Activated effector memory CD4-positive, alpha-beta T cell treated with Interleukin-2 at 50 U/mL for 16 hours (primary cell): ENCODE data around the gene SCAMP3.
"Not testable (repeated sequence)": the region's sequence is repeated elsewhere in the genome, so short reads cannot be mapped to it uniquely, and the experiment has no call there.

ENCODE experiments used
- DNase-seq: peaks from one replicate; pipeline ENCODE4 v3.0.0-alpha.2; 2020

SCAMP3 gene

DNA sequence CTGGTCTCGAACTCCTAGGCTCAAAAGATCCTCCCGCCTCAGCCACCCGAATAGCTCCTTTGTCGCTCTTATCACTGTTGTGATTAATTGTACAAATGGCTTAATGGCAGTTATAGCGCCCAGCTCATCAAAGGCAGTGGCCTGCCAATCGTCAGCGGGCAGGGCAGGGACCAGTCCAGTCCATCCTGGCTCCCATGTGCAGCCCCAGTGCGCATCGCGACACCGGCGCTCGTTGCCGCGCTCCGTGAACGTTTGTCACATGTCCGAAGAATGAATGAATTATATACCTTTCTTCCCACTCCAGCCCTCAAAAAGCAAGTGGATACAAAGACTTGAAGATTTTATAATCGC lies 35.3 kb downstream of the SCAMP3 start:
- no peak for DNase-seq

DNA sequence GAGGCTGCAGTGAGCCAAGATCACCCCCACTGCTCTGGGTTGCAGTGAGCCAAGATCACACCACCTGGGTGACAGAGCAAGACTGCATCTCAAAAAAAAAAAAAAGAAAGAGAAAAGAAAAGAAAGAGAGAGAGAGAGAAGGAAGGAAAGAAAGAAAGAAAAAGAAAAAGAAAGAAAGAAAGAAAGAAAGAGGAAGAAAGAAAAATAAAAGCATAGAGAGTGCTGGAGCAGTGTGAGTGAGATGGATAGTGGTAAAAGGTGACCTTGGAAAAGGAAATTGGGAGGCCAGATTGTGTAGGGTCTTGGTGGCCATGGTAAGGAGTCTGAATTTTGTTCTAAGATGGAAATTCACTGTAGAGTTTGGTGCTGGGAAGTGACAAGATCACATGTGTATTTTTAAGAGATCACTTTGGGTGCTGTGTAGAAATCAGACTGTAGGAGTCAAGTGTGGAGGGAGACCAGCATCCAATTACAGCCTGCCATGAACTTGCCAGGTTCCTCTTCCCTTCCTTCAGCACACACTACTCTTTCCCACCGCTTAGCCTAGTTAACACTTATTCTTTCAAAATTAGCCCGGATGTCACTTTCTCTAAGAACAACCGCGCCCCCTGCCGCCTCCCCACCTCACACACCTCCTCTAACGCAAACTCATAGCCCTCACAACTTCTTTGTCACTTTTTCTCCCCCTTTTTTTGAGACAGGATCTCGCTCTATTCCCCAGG lies 35.8 kb downstream of the SCAMP3 start:
- DNase-seq = peak; percentile 76

DNA sequence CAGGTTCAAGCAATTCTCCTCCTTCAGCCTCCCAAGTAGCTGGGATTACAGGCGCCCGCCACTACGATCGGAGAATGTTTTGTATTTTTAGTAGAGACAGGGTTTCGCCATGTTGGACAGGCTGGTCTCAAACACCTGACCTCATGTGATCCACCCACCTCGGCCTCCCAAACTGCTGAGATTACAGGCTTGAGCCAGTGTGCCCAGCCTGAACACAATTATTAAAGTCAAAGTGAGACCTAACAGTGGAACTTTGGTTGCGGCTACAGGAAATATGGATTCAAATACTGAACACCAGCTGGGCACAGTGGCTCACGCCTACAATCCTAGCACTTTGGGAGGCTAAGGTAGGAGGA lies 36.8 kb downstream of the SCAMP3 start:
- not testable (repeated sequence) for DNase-seq

DNA sequence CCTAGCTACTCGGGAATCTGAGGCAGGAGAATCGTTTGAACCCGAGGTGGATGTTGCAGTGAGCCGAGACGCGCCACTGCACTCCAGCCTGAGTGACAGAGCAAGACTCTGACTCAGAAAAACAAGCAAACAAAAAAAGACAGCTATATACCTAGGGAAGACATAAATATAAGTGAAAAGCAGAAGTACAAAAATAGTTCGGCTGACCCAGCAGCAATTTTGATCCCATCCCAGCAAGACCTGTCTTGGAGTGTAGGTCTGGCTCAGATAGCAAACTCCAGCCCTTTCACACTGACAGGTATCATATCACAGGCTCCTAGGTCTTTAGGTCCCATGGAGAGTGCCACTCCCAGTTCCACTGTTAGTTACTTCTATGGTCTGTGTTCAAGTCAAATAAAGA lies 39.1 kb downstream of the SCAMP3 start:
- DNase-seq = no peak

DNA sequence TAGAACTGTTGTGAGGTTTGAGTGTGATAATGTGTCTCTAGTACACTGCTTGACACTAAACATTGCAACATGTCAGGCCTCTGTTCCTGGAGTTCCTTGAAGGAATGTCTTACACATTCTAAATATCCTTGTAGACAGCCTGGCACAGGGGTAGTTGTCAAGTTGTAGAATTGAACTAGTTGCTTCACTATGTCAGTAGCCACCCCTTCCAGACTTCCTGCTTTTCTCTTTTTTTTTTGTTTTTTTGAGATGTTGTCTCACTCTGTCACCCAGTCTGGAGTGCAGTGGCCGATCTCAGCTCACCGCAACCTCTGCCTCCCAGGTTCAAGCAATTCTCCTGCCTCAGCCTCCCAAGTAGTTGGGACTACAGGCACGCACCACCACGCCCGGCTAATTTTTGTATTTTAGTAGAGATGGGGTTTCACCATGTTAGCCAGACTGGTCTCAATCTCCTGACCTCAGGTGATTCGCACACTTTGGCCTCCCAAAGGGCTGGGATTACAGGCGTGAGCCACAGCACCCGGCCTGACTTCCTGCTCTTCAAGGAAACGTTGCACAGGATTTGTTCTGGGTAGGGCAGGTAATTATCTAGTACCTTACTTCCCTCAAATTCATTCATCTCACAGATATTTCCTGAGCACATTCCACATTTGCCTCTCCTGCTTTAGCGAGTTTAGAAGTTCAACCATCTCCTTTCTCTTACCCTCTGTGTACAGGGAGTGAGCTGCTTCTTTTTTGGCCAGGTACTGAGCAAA lies 41.8 kb downstream of the SCAMP3 start:
- DNase-seq = not testable (repeated sequence)

DNA sequence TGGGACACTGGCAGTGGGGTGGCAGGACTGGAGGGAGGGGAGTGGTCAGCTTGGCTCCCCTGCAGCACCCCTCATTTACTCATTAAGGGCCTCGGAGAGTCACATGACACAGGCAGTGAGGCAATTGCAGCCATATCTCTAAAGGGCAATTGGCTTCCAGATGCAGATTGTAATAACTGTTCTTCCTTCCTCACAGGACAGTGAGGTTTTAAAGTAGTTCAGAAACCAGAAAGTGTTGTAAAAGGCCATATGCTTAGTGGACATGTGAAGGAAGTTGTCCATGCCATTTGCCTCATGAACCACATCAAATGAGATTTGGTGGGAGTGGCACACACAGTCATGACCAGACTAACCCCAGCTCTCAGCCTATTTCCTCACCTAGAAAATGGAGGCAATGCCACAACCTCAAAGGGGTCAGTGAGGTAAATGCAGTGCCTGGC lies 42.5 kb downstream of the SCAMP3 start:
- DNase-seq = no peak

DNA sequence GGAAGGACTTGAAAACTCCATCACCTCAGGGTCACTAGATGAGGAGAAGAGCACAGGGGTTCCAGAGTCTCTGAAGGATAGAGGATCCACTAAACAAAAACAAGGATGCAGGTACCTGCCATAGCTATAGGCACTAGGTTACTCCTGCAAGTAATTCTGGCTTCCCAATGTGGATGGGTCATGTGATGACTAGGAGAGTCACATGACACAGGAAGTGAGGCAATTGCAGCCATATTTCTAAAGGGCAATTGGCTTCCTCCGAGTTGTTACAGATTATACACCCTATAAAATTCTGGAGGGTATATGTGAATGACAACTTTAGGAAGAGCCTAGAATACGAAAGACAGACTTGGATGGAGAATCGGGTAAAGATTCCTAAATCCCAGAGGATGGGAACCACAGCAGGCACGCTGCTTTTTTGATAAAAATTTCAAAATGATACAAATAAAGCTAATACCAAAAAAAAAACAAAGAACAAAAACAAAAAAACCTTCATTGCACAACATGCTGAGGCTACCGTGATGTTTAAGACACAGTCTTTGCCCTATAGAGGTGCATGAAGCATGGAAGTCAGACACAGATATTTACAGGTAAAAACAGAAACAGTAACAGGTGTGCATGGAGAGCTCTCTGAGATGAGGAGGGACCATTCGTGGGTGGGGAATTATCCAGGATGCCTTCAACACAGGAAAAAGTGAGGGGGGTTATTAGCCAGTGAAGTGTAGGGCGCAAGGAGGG lies 43.1 kb downstream of the SCAMP3 start:
- DNase-seq = no peak

DNA sequence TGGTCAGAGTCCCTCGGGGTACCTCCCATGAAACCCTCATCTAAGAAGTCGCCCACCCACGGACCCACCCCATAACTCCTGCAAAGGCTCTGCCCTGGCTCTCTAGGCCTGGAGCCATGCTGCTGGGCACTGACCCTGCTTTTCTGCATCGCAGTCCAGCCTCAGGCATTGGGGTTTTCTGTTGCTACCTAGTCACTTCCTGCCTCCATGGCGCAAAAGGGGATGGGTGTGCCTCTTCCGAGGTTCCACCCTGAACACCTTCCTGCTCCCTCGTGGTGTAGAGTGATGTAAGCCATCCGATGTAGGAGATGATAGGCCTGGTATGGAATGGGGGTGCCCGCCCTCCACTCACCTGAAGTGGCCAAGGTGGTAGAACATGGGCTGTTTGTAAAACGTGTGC lies 47.5 kb downstream of the SCAMP3 start:
- not testable (repeated sequence) for DNase-seq

DNA sequence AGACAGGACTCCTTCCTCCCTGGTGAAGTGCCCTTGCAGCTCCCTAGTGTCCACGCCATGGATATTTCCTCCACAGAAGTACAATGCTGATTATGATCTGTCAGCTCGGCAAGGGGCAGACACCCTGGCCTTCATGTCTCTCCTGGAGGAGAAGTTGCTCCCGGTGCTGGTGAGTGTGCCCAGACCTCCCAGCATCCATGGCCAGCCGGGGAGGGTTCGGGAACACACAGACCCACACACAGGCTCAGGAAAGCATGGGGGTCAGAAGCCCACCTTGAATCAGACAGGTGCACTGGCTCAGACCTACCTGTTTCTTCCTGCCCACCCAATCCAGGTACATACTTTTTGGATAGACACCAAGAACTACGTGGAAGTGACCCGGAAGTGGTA lies 50.1 kb downstream of the SCAMP3 start:
- DNase-seq = not testable (repeated sequence)

DNA sequence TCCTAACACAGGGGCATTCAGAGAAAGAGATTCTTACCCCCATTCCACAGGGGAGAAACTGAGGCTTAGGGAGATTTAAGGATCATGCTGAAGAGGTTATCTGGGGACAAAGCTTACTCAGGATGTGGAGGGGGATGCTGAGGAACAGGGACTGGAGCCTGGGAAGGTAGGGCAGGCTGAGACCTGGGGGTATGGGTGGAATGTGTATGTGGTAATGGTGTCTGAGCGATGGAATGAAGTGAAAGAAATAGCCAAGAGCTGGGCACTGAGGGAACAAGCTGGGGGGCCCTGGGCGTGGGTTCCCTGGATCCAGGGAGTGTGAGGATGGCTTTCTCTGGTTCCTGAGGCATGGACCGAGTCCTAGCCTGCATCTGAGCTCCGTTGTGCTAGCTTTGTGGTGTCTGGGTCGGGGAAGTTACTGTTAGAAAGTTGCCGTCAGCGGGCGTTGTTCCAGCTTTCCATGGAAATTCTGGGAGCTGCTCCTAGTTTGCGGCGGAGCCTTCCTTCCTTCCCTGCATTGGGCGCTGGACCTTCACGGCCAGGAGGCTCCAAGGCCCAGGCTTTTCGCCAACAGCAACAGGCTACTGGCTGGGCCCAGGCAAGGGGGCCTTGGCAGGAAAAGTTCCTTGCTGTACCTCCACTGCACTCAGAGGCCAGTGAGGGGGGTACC lies 50.6 kb downstream of the SCAMP3 start:
- DNase-seq = not testable (repeated sequence)

DNA sequence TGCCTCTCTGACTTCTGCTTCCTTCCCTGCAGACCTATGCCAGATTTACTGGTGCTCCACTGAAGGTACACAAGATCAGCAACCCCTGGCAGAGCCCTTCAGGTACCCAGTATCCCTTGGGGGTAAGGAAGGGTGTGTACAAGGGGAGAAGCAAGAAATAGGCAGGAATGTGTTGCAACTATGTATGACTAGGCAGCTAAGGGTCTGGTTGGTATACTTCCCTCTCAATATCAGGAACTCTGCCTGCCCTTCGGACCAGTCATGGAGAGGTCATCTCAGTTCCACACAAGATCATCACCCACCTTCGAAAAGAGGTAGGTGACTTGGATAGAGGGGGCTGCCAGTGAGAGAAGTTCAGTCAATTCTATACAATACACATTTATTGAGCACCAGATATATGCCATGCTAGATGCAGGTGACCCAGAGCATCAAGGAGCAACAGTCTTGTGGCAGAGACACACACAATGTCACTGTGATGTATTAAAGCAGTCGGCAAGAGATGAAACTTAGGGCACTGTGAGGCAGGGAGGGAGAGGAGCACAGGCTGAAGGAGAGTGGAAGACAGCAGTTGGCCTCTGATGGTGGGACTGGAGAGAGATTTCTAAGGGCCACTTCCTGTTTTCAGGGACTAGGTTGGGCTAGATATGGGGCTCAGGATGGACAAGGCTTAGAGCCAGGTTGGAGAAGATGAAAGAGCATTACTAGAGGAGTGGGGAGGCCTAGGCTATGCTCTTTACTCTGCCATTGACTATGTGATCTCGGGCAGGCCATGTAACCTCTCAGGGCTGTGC lies 51.7 kb downstream of the SCAMP3 start:
- DNase-seq = no peak

DNA sequence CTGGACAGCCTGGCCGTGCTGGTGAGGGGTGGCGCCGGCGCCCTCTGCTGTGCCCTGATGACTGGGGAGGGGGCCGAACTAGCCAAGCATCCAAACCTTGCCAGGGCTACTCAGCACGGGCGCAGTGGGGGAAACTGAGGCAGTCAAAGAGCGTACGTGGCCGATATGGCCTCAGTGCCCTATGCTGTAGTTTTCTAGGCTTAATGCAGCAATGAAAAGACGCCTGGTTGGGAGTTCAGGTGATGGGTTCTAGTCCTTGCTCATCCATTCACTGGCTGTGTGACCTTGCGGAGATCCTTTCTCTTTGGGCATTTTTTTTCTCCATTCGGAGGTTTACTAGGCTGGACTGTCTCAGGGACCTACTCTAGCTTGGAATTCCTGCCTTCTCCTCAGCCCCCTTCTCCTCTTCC lies 52.8 kb downstream of the SCAMP3 start:
- no peak for DNase-seq

DNA sequence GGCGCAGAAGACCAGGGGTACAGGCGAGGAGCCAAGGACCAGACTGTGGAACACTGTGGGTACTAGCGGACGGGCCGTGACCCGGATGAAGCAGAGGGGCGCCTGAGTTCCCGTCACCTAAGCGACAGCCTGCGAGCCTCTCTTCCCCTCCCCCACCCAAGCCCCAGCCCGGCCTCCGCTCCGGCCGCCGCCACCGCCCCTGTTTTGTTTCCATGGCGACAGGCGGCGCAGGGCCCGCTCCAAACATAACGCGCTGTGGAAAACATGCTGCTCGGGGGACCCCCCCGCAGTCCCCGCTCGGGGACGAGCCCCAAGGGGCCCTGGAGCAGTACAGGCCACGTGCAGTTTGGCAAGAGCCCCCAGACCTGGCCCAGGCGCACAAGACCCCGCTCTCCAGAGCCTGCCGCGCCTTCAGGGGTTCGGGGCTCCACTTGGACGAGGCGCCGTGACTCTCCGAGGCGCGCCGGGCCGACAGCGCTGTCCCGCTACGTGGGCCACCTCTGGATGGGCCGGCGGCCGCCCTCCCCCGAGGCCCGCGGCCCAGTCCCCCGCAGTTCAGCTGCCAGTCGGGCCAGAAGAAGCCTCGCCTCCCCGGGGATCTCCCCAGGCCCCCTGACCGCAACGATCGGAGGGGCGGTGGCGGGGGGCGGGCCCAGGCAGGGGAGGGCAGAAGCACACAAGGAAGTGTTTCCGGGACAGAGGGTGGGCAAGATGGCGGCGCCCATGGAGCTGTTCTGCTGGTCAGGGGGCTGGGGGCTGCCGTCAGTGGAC lies 53.4 kb downstream of the SCAMP3 start, which contains the start of gene MTX1:
MTX1 (plus strand) TSS at position 155 of the 771 bp plus-strand sequence; CDS start at position 265, 110 bp downstream.
- peak; percentile 82 for DNase-seq

DNA sequence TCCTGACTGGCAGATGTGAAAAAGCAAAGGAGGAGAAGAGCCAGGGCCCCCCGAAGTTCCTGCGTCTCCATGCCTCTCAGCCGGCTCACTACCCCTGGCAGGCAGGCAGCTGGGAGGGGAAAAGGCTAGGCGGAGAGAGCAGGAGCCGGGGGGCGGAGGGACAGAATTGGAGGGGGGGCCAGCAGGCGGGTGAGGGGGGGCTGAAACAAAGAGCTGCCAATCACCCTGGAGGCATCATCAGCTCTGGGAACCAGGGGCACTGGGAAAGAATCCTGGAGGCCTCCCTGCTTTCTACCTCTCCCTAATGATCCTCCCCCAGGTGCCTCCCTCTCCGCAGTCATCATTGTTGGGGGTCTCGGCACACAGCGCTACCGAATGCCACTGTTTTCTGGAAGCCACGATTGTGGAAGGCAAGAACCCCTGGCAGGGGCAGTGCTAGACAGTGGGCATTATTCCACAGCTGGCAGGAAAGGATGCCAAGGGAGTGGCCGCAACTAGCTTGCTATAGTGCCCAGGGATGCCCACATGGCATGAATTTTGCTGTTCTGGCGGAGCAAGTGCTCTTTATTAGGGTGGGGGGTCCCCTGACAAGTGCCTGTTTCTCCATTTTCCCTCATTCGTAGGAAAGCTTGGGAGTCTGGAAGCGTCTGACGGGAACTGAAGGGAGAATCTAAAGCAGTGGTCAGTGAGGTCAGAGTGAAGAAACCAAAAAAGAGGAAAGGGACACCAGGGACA lies 54.2 kb downstream of the SCAMP3 start, which contains the start of gene THBS3:
THBS3 (minus strand) TSS at position 92 of the 735 bp plus-strand sequence; CDS start at position 71, 21 bp downstream.
- DNase-seq = no peak

DNA sequence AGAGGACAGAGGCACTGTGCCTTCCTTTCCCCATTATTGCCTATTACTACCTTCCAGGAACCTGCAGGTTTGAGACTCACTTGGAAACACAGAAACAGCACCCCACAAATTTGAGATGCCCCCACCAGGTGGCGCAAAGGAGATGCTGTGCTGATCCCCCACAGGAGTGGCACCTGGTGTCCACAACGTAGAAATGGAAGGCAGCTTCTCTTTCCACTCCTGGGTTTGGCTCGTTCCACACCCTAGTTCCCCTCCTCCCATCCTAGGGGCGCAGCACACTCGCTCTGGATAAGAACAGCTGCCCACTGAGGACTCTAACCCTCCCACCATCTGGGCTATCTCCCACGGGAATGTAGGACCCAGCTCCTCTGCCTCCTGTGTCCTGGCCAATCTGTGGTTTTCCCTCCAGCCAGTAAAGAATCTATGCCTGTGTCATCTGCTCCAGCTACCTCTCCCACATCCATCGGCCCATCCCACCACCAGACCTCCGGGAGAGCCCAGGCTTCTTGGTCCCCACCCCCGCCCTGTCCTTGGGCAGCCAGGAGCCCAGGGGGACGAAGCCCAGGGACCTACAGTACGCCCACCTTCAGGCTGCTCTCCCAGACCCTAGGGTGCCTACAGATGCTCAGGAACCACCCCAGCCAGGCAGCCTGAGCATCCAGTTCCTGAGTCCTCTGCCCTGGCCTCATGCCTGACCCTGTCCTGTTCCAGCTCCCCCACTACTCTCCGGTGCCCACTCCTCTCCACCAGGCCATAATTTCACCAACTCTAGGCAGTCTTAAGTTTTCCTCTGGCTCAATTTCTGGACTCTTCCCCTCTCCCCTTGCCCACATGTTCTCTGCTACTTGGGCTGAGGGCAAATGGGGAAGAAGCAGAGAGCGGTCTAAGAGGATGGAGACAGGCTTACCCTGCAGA lies 55.0 kb downstream of the SCAMP3 start:
- DNase-seq = peak; percentile 83
